Upper lobe of left lung (tissue), 6 donors: ENCODE results near the gene CAPN11. TPM values are rescaled to one million over a fixed set of nuclear protein-coding genes. Genes with fewer than 3 reads are reported as not detected.

ENCODE experiments used
- ATAC-seq, 2 donors: fragments of 200-7000 bp; cut with Tn5 transposase; one replicate each; pipeline ENCODE4 v1.9.1; 2022; ENCODE audit warnings: mild to moderate bottlenecking in 2 of 2, moderate library complexity in 2 of 2; ENCODE audit not compliant: low FRiP score in 2 of 2
- DNase-seq, 2 donors: peaks; one replicate each; pipeline ENCODE4 v3.0.0-alpha.2; 2019 to 2020
- H3K27ac ChIP-seq, 4 donors: fragments of 200-600 bp; sonication (generic); one replicate each; pipeline ENCODE4 v1.5.1; 2016 to 2019
- H3K27me3 ChIP-seq, 4 donors: fragments of 200-600 bp; sonication (generic); one replicate each; pipeline ENCODE4 v1.5.1; 2017 to 2019
- H3K36me3 ChIP-seq, 4 donors: fragments of 200-600 bp; sonication (generic); one replicate each; pipeline ENCODE4 v1.5.1; 2016 to 2019
- H3K4me1 ChIP-seq, 4 donors: fragments of 200-600 bp; sonication (generic); one replicate each; pipeline ENCODE4 v1.5.1; 2018 to 2019
- H3K4me3 ChIP-seq, 4 donors: fragments of 200-600 bp; sonication (generic); one replicate each; pipeline ENCODE4 v1.5.1; 2017 to 2019; ENCODE audit warnings: mild to moderate bottlenecking in 2 of 4, moderate library complexity in 1 of 4
- H3K9me3 ChIP-seq, 4 donors: fragments of 200-600 bp; sonication (generic); one replicate each; pipeline ENCODE4 v1.5.1; 2018 to 2019
- CTCF ChIP-seq, 6 experiments: fragments of 450-650 bp in 4 of 6; fragments of 200-600 bp in 2 of 6; sonication (generic) in 2 of 6; IDR thresholded peaks; one replicate each; pipeline ENCODE4 v1.5.1; 2016 to 2019; ENCODE audit warnings: antibody characterized with exemption in 6 of 6
- EP300 ChIP-seq, 4 donors: sonication (generic); formaldehyde crosslinking; IDR thresholded peaks; one replicate each; pipeline ENCODE4 v1.5.1; 2017; ENCODE audit warnings: antibody characterized with exemption in 4 of 4, control low read depth in 2 of 4
- POLR2A ChIP-seq, 4 donors: fragments of 450-650 bp; IDR thresholded peaks; one replicate each; pipeline ENCODE4 v1.5.1; 2016 to 2017; ENCODE audit warnings: antibody characterized with exemption in 4 of 4, mild to moderate bottlenecking in 2 of 4
- POLR2AphosphoS5 ChIP-seq, 2 donors: sonication (generic); formaldehyde crosslinking; IDR thresholded peaks; one replicate each; pipeline ENCODE4 v1.5.1; 2017; ENCODE audit warnings: antibody characterized with exemption in 2 of 2
- WGBS, 2 donors: methylation state at CpG; one replicate each; pipeline ENCODE4 v1.1.5; 2017 to 2018; 5-methylcytosine and 5-hydroxymethylcytosine counted together
- total RNA-seq, 6 donors: library from RNA; depleted of rRNA in 4 of 6; stranded (reverse); fragments of >200 nt in 4 of 6; gene quantifications; one replicate each; pipeline versions ENCODE4 v1.1.0 to v1.2.1, GENCODE V29; 2016 to 2021
- donor health status: DM: no; HTN: no; CAD: no; lungs with moderate emphysema.
- donor health status: DM: no; HTN: yes; CAD: no; lungs with severe emphysema.

The CAPN11 gene
- total RNA-seq, 6 donors from 2014 or later: 0.30 to 0.81 (median 0.52) TPM; not detected in 2

- no peak overlapping the region for H3K27ac ChIP-seq
- H3K36me3 ChIP-seq: no peaks in the 10 kb centered on the region
- 72 to 81% methylated on average over 6 to 8 of the region's 8 CpGs for WGBS, 2 donors
These were observed 3.3 kb downstream of the CAPN11 start for GRCh38 chr6:44161997-44162338.

GRCh38 chr6:44162876-44163625 lies 4.4 kb downstream of the CAPN11 start:
- no peaks in the 10 kb centered on the region for H3K27me3 ChIP-seq
- no peak overlapping the region for H3K27ac ChIP-seq
- WGBS, 2 donors: 74 to 81% methylated on average over 8 of the region's 8 CpGs
- H3K36me3 ChIP-seq: no peaks in the 10 kb centered on the region
- no peaks in the 10 kb centered on the region for H3K4me1 ChIP-seq
- no peak overlapping the region for H3K4me3 ChIP-seq
- TF ChIP-seq EP300 (IDR thresholded peaks at IDR 0.05) (no peak), POLR2AphosphoS5 (IDR thresholded peaks at IDR 0.05) (no peak), POLR2A (IDR thresholded peaks at IDR 0.05) (no peak), CTCF (IDR thresholded peaks at IDR 0.05) (no peak)
- H3K9me3 ChIP-seq: no peaks in the 10 kb centered on the region
- DNase-seq (no peak), ATAC-seq (no peak)

More at GRCh38 chr6:44161997-44162338, 3.3 kb downstream of the CAPN11 start:
- Histone ChIP-seq H3K4me3 (no peak overlapping the region), H3K4me1 (no peaks in the 10 kb centered on the region), H3K9me3 (no peaks in the 10 kb centered on the region), H3K27me3 (no peaks in the 10 kb centered on the region)
- DNase-seq (no peak), ATAC-seq (no peak)
- no peak for TF ChIP-seq POLR2AphosphoS5 (IDR thresholded peaks at IDR 0.05)
- no peak for TF ChIP-seq CTCF (IDR thresholded peaks at IDR 0.05)
- TF ChIP-seq POLR2A (IDR thresholded peaks at IDR 0.05): no peak
- no peak for TF ChIP-seq EP300 (IDR thresholded peaks at IDR 0.05)

GRCh38 chr6:44166116-44166515 lies 7.5 kb downstream of the CAPN11 start:
- no peaks in the 10 kb centered on the region for H3K36me3 ChIP-seq
- no peak for DNase-seq
- H3K27me3 ChIP-seq: no peaks in the 10 kb centered on the region
- H3K27ac ChIP-seq: no peak overlapping the region
- H3K4me1 ChIP-seq: no peaks in the 10 kb centered on the region
- ATAC-seq: no peak
- TF ChIP-seq CTCF (IDR thresholded peaks at IDR 0.05): no peak
- TF ChIP-seq POLR2AphosphoS5 (IDR thresholded peaks at IDR 0.05): no peak
- TF ChIP-seq POLR2A (IDR thresholded peaks at IDR 0.05): no peak
- TF ChIP-seq EP300 (IDR thresholded peaks at IDR 0.05): no peak
- no peak overlapping the region for H3K4me3 ChIP-seq
- H3K9me3 ChIP-seq: no peaks in the 10 kb centered on the region
- WGBS, 2 donors: 69 to 81% methylated on average over 7 of the region's 7 CpGs

GRCh38 chr6:44166591-44167184 lies 8.1 kb downstream of the CAPN11 start:
- Histone ChIP-seq H3K27me3 (no peaks in the 10 kb centered on the region), H3K9me3 (no peaks in the 10 kb centered on the region), H3K27ac (no peak overlapping the region), H3K4me1 (no peaks in the 10 kb centered on the region), H3K4me3 (no peak overlapping the region), H3K36me3 (no peaks in the 10 kb centered on the region)
- 34 to 48% methylated on average over 13 to 16 of the region's 16 CpGs for WGBS, 2 donors
- ATAC-seq (no peak), DNase-seq (no peak)
- no peak for TF ChIP-seq POLR2A (IDR thresholded peaks at IDR 0.05)
- TF ChIP-seq POLR2AphosphoS5 (IDR thresholded peaks at IDR 0.05): no peak
- TF ChIP-seq CTCF (IDR thresholded peaks at IDR 0.05): no peak
- TF ChIP-seq EP300 (IDR thresholded peaks at IDR 0.05): no peak
